Cardiac muscle cell (in vitro differentiated cells and primary cell): ENCODE results near the gene ANKRD33B. TPM values are rescaled to one million over a fixed set of nuclear protein-coding genes. Genes with fewer than 3 reads are reported as not detected.
"Not testable (repeated sequence)": the region's sequence is repeated elsewhere in the genome, so short reads cannot be mapped to it uniquely, and the experiment has no call there.

Source experiments
- DNase-seq, 2 donors: peaks; one replicate each; pipeline versions ENCODE4 v3.0.0 to v3.0.0-alpha.2; 2010 to 2017; ENCODE audit warnings: low read depth in 1 of 2, low spot score in 1 of 2
- H3K27ac ChIP-seq: fragments of 200-600 bp; sonication (generic); 2 replicates; pipeline ENCODE4 v1.5.1; 2016
- H3K27me3 ChIP-seq: fragments of 200-600 bp; sonication (generic); 2 replicates; pipeline ENCODE4 v1.6.0; 2016; ENCODE audit warnings: control low read depth
- H3K36me3 ChIP-seq: fragments of 200-600 bp; sonication (generic); 2 replicates; pipeline ENCODE4 v1.5.1; 2016; ENCODE audit warnings: control low read depth
- H3K4me1 ChIP-seq: fragments of 200-600 bp; sonication (generic); 2 replicates; pipeline ENCODE4 v1.8.1; 2017; ENCODE audit warnings: low read depth, mild to moderate bottlenecking, mixed run types
- H3K4me3 ChIP-seq: fragments of 200-600 bp; sonication (generic); 2 replicates; pipeline ENCODE4 v1.5.1; 2016; ENCODE audit warnings: mild to moderate bottlenecking
- H3K9me3 ChIP-seq: fragments of 200-600 bp; sonication (generic); 2 replicates; pipeline ENCODE4 v1.5.1; 2017; ENCODE audit warnings: low read depth, mild to moderate bottlenecking, control low read depth
- CTCF ChIP-seq: IDR thresholded peaks from 2 replicates; pipeline ENCODE4 v1.5.1; 2012; ENCODE audit warnings: low read depth, mild to moderate bottlenecking, low read length
- polyA plus RNA-seq: library from polyadenylated mRNA; unstranded; fragments of >200 nt; fragmentation: Nextera tagmentation; extraction: Ambion mirVana; gene quantifications from 2 replicates; pipeline ENCODE4 v1.2.1, GENCODE V29; 2016
- total RNA-seq: library from RNA; depleted of rRNA; stranded (reverse); fragments of >200 nt; gene quantifications from 2 replicates; pipeline ENCODE4 v1.2.3, GENCODE V29; 2016

Gene ANKRD33B
- total and polyA plus RNA-seq, 2 experiments from 2014 or later, result 5.7 to 14.8 TPM

GRCh38 chr5:10567781-10568321, 4.0 kb downstream of the ANKRD33B start:
- TF ChIP-seq CTCF, result no peak
- Histone ChIP-seq H3K36me3 (no peaks in the 10 kb centered on the region), H3K4me1 (peaks cover 37% of the 10 kb centered on the region), H3K9me3 (no peaks in the 10 kb centered on the region), H3K27me3 (no peaks in the 10 kb centered on the region), H3K27ac (peak overlapping the region; percentile 86), H3K4me3 (no peak overlapping the region)
- DNase-seq, result peak in 1 of 2 donors; percentile 61

- not testable (repeated sequence) for DNase-seq, H3K36me3 ChIP-seq, H3K27me3 ChIP-seq, H3K9me3 ChIP-seq, H3K4me3 ChIP-seq, H3K27ac ChIP-seq
- H3K4me1 ChIP-seq, result peaks cover 42% of the 10 kb centered on the region
These were observed 6.7 kb downstream of the ANKRD33B start for GRCh38 chr5:10570540-10570939.

GRCh38 chr5:10572451-10572850, 8.6 kb downstream of the ANKRD33B start:
- H3K4me1 ChIP-seq, result peaks cover 30% of the 10 kb centered on the region
- no peaks in the 10 kb centered on the region for H3K9me3 ChIP-seq
- H3K4me3 ChIP-seq, result no peak overlapping the region
- H3K27me3 ChIP-seq, result no peaks in the 10 kb centered on the region
- DNase-seq, result no peak
- H3K27ac ChIP-seq, result peak overlapping the region; percentile 54
- H3K36me3 ChIP-seq, result no peaks in the 10 kb centered on the region
- TF ChIP-seq CTCF, result no peak

- H3K9me3 ChIP-seq, result no peaks in the 10 kb centered on the region
- H3K36me3 ChIP-seq, result no peaks in the 10 kb centered on the region
- no peak overlapping the region for H3K4me3 ChIP-seq
- no peaks in the 10 kb centered on the region for H3K27me3 ChIP-seq
- TF ChIP-seq CTCF, result no peak
- DNase-seq, result no peak
- H3K4me1 ChIP-seq, result peaks cover 30% of the 10 kb centered on the region
- H3K27ac ChIP-seq, result no peak overlapping the region
These were observed 9.7 kb downstream of the ANKRD33B start for GRCh38 chr5:10573487-10574145.

GRCh38 chr5:10574879-10575278, 11.0 kb downstream of the ANKRD33B start:
- DNase-seq, H3K4me3 ChIP-seq, H3K9me3 ChIP-seq, H3K27me3 ChIP-seq, H3K27ac ChIP-seq, H3K36me3 ChIP-seq: not testable (repeated sequence)
- peaks cover 31% of the 10 kb centered on the region for H3K4me1 ChIP-seq

- no peak overlapping the region for H3K4me3 ChIP-seq
- DNase-seq, result no peak
- no peak for TF ChIP-seq CTCF
- H3K27me3 ChIP-seq, result no peaks in the 10 kb centered on the region
- peak overlapping the region; percentile 97 for H3K27ac ChIP-seq
- peaks cover 31% of the 10 kb centered on the region for H3K4me1 ChIP-seq
- H3K36me3 ChIP-seq, result no peaks in the 10 kb centered on the region
- no peaks in the 10 kb centered on the region for H3K9me3 ChIP-seq
These were observed 12.4 kb downstream of the ANKRD33B start for GRCh38 chr5:10576121-10576789.
